HepG2 (cell line): Measurements from ENCODE around the gene TACC2.

Source experiments
- EZH2 ChIP-seq: conservative IDR thresholded peaks from 2 replicates; pipeline ENCODE4 v1.6.1; 2012; ENCODE audit warnings: mild to moderate bottlenecking, low read depth, low read length, moderate library complexity
- KLF12 ChIP-seq: sonication (generic); formaldehyde crosslinking; IDR thresholded peaks from 2 replicates; pipeline ENCODE4 v1.4.0; 2020; ENCODE audit warnings: missing genetic modification reagents, borderline replicate concordance
- NBN ChIP-seq: fragments of 450-650 bp; conservative IDR thresholded peaks from 2 replicates; pipeline ENCODE4 v1.6.1; 2017
- NFKBIZ ChIP-seq: IDR thresholded peaks from 2 replicates; pipeline ENCODE4 v1.6.1; 2018; ENCODE audit warnings: missing genetic modification reagents, missing compliant biosample characterization
- PBX3 ChIP-seq: sonication (generic); formaldehyde crosslinking; IDR thresholded peaks from 2 replicates; pipeline ENCODE4 v1.8.1; 2023; ENCODE audit warnings: missing genetic modification reagents, inconsistent platforms, borderline replicate concordance
- POLR2AphosphoS5 ChIP-seq: IDR thresholded peaks from 2 replicates; pipeline ENCODE4 v1.6.1; 2012; ENCODE audit warnings: low read depth, low read length
- RFX1 ChIP-seq: fragments of 450-650 bp; IDR thresholded peaks from 2 replicates; pipeline ENCODE4 v1.6.1; 2017
- ZFX ChIP-seq: sonication (generic); formaldehyde crosslinking; IDR thresholded peaks from 2 replicates; pipeline ENCODE4 v1.4.0; 2020; ENCODE audit warnings: mild to moderate bottlenecking, low read depth, missing genetic modification reagents, moderate library complexity
- ZNF709 ChIP-seq: sonication (generic); formaldehyde crosslinking; IDR thresholded peaks from 2 replicates; pipeline ENCODE4 v1.5.0; 2020; ENCODE audit warnings: mild to moderate bottlenecking, missing genetic modification reagents
- TF ChIP-seq, protein P1 (sequence below): sonication (generic); formaldehyde crosslinking; IDR thresholded peaks from 2 replicates; pipeline ENCODE4 v1.5.0; 2020; ENCODE audit warnings: mild to moderate bottlenecking, missing genetic modification reagents, moderate library complexity
- TF ChIP-seq, protein P2 (sequence below): sonication (generic); formaldehyde crosslinking; IDR thresholded peaks from 2 replicates; pipeline ENCODE4 v1.5.1; 2020; ENCODE audit warnings: missing genetic modification reagents, mild to moderate bottlenecking, borderline replicate concordance

DNA sequence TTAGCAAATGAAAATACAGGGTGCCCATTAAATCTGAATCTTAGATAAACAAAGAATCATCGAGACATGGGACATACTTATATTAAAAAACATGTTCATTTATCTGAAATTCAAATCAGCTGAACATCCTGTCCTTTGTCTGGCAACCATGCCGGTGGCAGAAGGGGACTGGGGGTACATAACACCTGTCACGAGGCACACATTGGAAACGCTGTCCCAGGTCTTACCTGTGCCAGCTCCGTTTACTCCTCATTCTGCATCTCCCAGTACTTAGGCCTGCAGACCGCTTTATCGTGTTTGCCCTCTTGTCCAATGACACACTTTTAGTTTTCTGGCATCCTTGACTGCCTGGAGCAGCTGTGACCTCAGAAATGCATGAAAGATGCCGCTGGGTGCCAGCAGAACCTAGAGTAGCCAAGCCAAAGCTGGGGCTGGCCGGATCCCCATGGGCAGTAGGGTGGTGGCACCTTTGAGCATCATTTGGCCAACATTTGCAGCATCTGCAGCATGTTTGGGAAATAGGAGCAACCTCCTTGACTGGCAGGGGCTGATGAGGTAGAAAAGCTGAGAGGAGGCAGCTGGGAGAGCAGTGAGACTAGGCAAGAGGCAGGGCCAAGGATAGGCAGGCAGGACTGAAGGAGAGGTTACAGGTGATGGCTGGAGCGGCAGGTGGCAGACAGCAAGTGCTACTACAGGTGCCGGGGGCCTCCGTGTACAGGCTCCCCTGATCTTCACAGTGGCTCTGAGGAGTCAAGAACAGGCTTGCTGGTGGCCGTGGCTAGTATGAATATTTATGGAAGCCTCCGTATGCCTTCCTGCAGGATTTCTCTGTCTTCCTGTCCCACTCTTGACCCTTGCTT, 219.8 kb downstream of the TACC2 start:
- TF ChIP-seq ZNF709 (CRISPR knock-in tag) (no peak), PBX3 (CRISPR knock-in tag) (no peak), RFX1 (no peak), KLF12 (CRISPR knock-in tag) (no peak), NFKBIZ (no peak), ZFX (CRISPR knock-in tag) (no peak), EZH2 (no peak), POLR2AphosphoS5 (no peak), NBN (no peak)
- TF ChIP-seq, protein P1, sequence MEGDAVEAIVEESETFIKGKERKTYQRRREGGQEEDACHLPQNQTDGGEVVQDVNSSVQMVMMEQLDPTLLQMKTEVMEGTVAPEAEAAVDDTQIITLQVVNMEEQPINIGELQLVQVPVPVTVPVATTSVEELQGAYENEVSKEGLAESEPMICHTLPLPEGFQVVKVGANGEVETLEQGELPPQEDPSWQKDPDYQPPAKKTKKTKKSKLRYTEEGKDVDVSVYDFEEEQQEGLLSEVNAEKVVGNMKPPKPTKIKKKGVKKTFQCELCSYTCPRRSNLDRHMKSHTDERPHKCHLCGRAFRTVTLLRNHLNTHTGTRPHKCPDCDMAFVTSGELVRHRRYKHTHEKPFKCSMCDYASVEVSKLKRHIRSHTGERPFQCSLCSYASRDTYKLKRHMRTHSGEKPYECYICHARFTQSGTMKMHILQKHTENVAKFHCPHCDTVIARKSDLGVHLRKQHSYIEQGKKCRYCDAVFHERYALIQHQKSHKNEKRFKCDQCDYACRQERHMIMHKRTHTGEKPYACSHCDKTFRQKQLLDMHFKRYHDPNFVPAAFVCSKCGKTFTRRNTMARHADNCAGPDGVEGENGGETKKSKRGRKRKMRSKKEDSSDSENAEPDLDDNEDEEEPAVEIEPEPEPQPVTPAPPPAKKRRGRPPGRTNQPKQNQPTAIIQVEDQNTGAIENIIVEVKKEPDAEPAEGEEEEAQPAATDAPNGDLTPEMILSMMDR (CRISPR knock-in tag): no peak
- TF ChIP-seq, protein P2, sequence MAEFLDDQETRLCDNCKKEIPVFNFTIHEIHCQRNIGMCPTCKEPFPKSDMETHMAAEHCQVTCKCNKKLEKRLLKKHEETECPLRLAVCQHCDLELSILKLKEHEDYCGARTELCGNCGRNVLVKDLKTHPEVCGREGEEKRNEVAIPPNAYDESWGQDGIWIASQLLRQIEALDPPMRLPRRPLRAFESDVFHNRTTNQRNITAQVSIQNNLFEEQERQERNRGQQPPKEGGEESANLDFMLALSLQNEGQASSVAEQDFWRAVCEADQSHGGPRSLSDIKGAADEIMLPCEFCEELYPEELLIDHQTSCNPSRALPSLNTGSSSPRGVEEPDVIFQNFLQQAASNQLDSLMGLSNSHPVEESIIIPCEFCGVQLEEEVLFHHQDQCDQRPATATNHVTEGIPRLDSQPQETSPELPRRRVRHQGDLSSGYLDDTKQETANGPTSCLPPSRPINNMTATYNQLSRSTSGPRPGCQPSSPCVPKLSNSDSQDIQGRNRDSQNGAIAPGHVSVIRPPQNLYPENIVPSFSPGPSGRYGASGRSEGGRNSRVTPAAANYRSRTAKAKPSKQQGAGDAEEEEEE (CRISPR knock-in tag): no peak
